GM10266 (cell line): Measurements from ENCODE around the gene GTF2H2.
"Not testable (repeated sequence)": the region's sequence is repeated elsewhere in the genome, so short reads cannot be mapped to it uniquely, and the experiment has no call there.

Experiments
- DNase-seq: peaks from one replicate; pipeline ENCODE4 v3.0.0; 2012; ENCODE audit errors: extremely low spot score
- TF ChIP-seq, protein P1 (sequence below): IDR thresholded peaks from 2 replicates; pipeline ENCODE4 v1.5.1; 2012; ENCODE audit warnings: mild to moderate bottlenecking, low read depth; ENCODE audit not compliant: control insufficient read depth, insufficient read depth; ENCODE audit errors: missing control alignments

The GTF2H2 gene

DNA sequence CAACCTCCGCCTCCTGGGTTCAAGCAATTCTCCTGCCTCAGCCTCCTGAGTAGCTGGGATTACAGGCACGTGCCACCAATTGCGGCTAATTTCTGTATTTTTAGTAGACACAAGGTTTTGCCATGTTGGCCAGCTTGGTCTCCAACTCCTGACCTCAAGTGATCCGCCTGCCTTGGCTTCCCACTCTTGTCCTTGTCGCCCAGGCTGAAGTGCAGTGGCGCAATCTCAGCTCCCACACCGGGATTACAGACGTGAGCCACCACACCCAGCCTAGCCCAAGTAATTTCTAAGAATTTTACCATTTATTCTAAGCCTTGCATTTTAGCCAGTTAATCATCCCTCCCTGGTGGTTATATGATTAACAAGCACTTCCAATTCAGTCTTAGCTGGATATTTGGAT lies 53.3 kb downstream of the GTF2H2 start:
- DNase-seq: no peak

DNA sequence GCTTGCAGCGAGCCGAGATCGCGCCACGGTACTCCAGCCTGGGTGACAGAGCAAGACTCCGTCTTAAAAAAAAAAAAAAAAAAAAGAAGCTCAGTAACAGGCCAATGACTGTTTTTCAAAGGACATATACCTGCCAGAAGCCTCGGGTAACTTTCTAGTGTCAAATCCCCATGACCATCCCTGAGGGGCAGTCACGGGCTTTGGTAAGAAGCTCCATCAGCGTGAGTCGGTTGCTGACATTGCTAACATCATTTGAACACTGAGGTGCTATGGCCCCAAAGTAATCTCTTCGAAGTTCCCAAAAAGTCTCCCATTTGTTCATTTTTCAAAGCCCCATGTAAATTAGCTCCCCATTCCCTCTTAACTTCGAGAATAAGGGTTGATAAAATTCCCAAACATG lies 53.9 kb downstream of the GTF2H2 start:
- TF ChIP-seq, protein P1, sequence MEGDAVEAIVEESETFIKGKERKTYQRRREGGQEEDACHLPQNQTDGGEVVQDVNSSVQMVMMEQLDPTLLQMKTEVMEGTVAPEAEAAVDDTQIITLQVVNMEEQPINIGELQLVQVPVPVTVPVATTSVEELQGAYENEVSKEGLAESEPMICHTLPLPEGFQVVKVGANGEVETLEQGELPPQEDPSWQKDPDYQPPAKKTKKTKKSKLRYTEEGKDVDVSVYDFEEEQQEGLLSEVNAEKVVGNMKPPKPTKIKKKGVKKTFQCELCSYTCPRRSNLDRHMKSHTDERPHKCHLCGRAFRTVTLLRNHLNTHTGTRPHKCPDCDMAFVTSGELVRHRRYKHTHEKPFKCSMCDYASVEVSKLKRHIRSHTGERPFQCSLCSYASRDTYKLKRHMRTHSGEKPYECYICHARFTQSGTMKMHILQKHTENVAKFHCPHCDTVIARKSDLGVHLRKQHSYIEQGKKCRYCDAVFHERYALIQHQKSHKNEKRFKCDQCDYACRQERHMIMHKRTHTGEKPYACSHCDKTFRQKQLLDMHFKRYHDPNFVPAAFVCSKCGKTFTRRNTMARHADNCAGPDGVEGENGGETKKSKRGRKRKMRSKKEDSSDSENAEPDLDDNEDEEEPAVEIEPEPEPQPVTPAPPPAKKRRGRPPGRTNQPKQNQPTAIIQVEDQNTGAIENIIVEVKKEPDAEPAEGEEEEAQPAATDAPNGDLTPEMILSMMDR: no peak
- DNase-seq: no peak

More for the DNA sequence above, 53.3 kb downstream of the GTF2H2 start:
- TF ChIP-seq, protein P1: no peak

DNA sequence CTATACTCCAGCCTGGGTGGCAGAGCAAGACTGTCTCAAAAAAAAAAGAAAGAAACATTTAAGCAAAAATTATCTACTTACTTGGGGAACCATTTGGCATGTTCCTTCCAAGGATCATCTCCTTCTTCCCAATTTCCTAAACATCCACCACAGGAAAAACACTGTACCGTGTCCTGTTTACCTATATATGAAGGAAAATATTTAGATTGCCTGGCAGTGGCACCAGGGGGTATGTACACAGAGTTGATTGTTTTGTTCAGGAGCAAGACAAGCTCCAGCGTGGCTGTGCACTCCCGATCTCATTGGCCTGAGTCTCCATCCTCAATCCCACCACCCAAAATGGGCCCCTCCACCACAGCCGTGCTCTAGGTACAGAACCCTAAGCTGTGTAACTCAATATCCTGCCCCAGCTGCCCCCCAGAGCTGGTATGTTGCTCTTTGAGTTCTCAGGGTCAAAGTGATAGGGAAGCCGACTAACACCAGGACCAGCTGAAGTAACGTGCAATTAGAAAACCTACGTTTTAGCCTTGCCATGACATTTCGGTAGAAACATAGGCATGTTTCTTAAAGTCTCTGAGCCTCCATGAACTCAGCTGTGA lies 56.2 kb downstream of the GTF2H2 start:
- TF ChIP-seq, protein P1: no peak
- DNase-seq: no peak

DNA sequence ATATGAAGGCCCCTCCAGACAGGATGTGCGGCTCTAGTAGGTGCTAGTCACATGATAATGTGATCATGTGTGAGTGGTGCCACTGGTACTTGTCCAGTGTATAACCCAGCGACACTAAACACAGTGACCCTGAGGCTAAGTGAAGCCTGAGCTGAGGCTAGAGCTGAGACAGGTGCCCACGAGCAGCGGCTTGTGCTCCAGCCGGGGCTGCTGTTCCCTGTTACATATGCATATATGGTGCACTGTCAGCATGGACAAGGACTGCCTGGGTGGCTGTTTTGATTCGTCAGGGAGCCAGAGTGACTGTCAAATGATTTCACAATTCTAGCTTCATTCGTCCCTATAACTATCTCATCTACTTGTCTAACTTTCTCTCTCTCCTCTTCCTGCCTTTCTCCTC lies 60.5 kb downstream of the GTF2H2 start:
- not testable (repeated sequence) for DNase-seq
